ENCODE measurements around the gene ZFP36L1.

ZFP36L1 gene

GRCh38 chr14:68785534-68786490 lies 7.1 kb downstream of the ZFP36L1 start:
- H3K27ac ChIP-seq: peak overlapping the region; percentile 76
- no peak overlapping the region for H3K4me3 ChIP-seq
- TF ChIP-seq POLR2AphosphoS5 (IDR thresholded peaks at IDR 0.05; ENCODE audit: borderline replicate concordance, low read depth, low read length) (no peak), EZH2 (IDR thresholded peaks at IDR 0.05) (no peak)
- H3K9ac ChIP-seq (ENCODE audit: insufficient read length): no peak overlapping the region
- H3K36me3 ChIP-seq (ENCODE audit: insufficient read depth, low read length): peaks cover 40% of the 10 kb centered on the region
- no peak for DNase-seq (ENCODE audit: low read depth, low spot score)
- H3K9me3 ChIP-seq (ENCODE audit: low read depth, low read length): no peaks in the 10 kb centered on the region

- no peaks in the 10 kb centered on the region for H3K9me3 ChIP-seq (ENCODE audit: low read depth, low read length)
- DNase-seq (ENCODE audit: low read depth, low spot score): no peak
- H3K4me3 ChIP-seq: no peak overlapping the region
- TF ChIP-seq FOXP2 (optimal IDR thresholded peaks at IDR 0.05; ENCODE audit: control extremely low read depth, extremely low read length, insufficient read depth): no peak
- no peak for TF ChIP-seq EZH2 (IDR thresholded peaks at IDR 0.05)
- TF ChIP-seq POLR2AphosphoS5 (IDR thresholded peaks at IDR 0.05; ENCODE audit: borderline replicate concordance, low read depth, low read length): no peak
- no peak overlapping the region for H3K9ac ChIP-seq (ENCODE audit: insufficient read length)
- peaks cover 32% of the 10 kb centered on the region for H3K36me3 ChIP-seq (ENCODE audit: insufficient read depth, low read length)
- no peak overlapping the region; the same call in 1 of the 2 replicates for H3K27ac ChIP-seq
Measured at GRCh38 chr14:68784978-68785533, 7.8 kb downstream of the ZFP36L1 start.

GRCh38 chr14:68784226-68784910 lies 8.5 kb downstream of the ZFP36L1 start:
- no peak overlapping the region for H3K27ac ChIP-seq
- no peak overlapping the region for H3K9ac ChIP-seq (ENCODE audit: insufficient read length)
- no peak for DNase-seq (ENCODE audit: low read depth, low spot score)

GRCh38 chr14:68783408-68784225 lies 9.2 kb downstream of the ZFP36L1 start:
- TF ChIP-seq POLR2AphosphoS5 (IDR thresholded peaks at IDR 0.05; ENCODE audit: borderline replicate concordance, low read depth, low read length) (no peak), FOXP2 (optimal IDR thresholded peaks at IDR 0.05; ENCODE audit: control extremely low read depth, extremely low read length, insufficient read depth) (no peak), EZH2 (IDR thresholded peaks at IDR 0.05) (no peak)
- Histone ChIP-seq H3K36me3 (ENCODE audit: insufficient read depth, low read length) (peaks cover 20% of the 10 kb centered on the region), H3K4me3 (no peak overlapping the region), H3K9ac (ENCODE audit: insufficient read length) (no peak overlapping the region), H3K9me3 (ENCODE audit: low read depth, low read length) (no peaks in the 10 kb centered on the region), H3K27ac (no peak overlapping the region)
- no peak for DNase-seq (ENCODE audit: low read depth, low spot score)

More at GRCh38 chr14:68784226-68784910, 8.5 kb downstream of the ZFP36L1 start:
- H3K9me3 ChIP-seq (ENCODE audit: low read depth, low read length): no peaks in the 10 kb centered on the region
- TF ChIP-seq EZH2 (IDR thresholded peaks at IDR 0.05) (no peak), FOXP2 (optimal IDR thresholded peaks at IDR 0.05; ENCODE audit: control extremely low read depth, extremely low read length, insufficient read depth) (no peak), POLR2AphosphoS5 (IDR thresholded peaks at IDR 0.05; ENCODE audit: borderline replicate concordance, low read depth, low read length) (no peak)
- H3K36me3 ChIP-seq (ENCODE audit: insufficient read depth, low read length): peaks cover 25% of the 10 kb centered on the region
- H3K4me3 ChIP-seq: no peak overlapping the region

GRCh38 chr14:68782091-68782981 lies 10.5 kb downstream of the ZFP36L1 start:
- no peak for TF ChIP-seq EZH2 (IDR thresholded peaks at IDR 0.05)
- no peak for TF ChIP-seq POLR2AphosphoS5 (IDR thresholded peaks at IDR 0.05; ENCODE audit: borderline replicate concordance, low read depth, low read length)
- no peak for TF ChIP-seq FOXP2 (optimal IDR thresholded peaks at IDR 0.05; ENCODE audit: control extremely low read depth, extremely low read length, insufficient read depth)

GRCh38 chr14:68781161-68782021 lies 11.5 kb downstream of the ZFP36L1 start:
- Histone ChIP-seq H3K36me3 (ENCODE audit: insufficient read depth, low read length) (no peaks in the 10 kb centered on the region), H3K9ac (ENCODE audit: insufficient read length) (no peak overlapping the region), H3K9me3 (ENCODE audit: low read depth, low read length) (no peaks in the 10 kb centered on the region), H3K27ac (no peak overlapping the region), H3K4me3 (no peak overlapping the region)
- no peak for TF ChIP-seq FOXP2 (optimal IDR thresholded peaks at IDR 0.05; ENCODE audit: control extremely low read depth, extremely low read length, insufficient read depth)
- TF ChIP-seq POLR2AphosphoS5 (IDR thresholded peaks at IDR 0.05; ENCODE audit: borderline replicate concordance, low read depth, low read length): no peak
- TF ChIP-seq EZH2 (IDR thresholded peaks at IDR 0.05): no peak
- DNase-seq (ENCODE audit: low read depth, low spot score): no peak

More at GRCh38 chr14:68782091-68782981, 10.5 kb downstream of the ZFP36L1 start:
- H3K36me3 ChIP-seq (ENCODE audit: insufficient read depth, low read length): peaks cover 8% of the 10 kb centered on the region
- H3K9me3 ChIP-seq (ENCODE audit: low read depth, low read length): no peaks in the 10 kb centered on the region
- no peak overlapping the region for H3K27ac ChIP-seq
- no peak overlapping the region for H3K4me3 ChIP-seq
- no peak overlapping the region for H3K9ac ChIP-seq (ENCODE audit: insufficient read length)
- DNase-seq (ENCODE audit: low read depth, low spot score): no peak

All from SK-N-MC (cell line).